GM21526 (cell line): ENCODE results near the gene PCDH9.
"Not testable (repeated sequence)": the region's sequence is repeated elsewhere in the genome, so short reads cannot be mapped to it uniquely, and the experiment has no call there.

Source experiments
- ATAC-seq: cut with Tn5 transposase; IDR thresholded peaks from one replicate; pipeline ENCODE4 v1.9.1; 2021; ENCODE audit warnings: moderate library complexity; ENCODE audit not compliant: unreplicated experiment, low FRiP score

PCDH9 gene

DNA sequence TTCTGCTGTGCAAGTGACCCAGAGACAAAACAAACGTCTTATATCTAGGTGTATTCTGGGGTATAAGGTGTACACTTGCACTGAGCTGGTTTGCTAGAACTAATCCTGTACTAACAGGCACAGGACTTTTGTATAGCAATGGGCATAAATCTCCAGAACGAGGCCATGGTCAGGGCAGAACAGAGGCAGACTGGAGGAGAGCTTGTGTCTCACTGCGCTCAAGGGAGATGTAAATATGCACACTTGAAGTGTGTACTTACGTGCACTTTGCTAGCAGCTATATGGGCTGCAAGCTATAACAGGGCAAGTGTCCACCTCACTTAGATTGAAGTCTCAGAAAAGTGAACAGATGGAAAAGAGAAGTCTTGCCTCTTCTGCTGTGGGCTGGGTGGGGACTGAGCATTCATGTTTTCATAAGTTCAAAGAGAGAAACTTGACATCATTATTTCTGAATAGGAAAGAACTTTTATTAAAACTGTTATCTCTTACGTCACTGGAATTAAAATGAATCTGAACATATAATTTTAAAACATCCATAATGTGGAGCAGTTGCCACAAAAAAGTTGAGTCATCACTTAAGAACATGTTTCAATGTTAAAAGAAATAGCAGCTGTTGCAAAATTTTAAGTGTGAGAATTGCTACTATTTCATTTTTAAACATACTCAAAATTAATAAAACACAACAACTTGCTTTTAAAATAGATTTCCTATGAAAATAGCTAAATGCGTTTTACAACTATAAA, 888.3 kb downstream of the PCDH9 start:
- ATAC-seq = no peak

GRCh38 chr13:66339214-66339613, 890.9 kb downstream of the PCDH9 start:
- no peak for ATAC-seq

DNA sequence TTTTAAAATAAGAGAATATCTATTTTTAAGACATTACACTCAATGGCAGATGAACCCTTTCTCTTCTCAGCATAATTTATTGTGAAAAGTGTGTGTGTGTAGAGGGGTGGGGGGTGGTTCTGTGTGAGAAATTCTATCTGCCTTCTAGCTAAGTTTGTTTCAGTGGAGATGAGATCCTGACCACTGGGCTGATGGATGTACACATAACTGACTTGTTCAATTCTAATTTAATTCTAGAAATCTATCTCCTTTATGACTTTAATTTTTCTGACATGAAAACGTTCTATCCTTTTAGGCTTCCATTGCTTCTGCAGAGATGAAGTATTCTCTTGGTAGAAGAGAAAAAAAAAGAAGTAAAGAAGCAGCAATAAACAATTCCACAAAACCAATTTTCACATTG, 891.6 kb downstream of the PCDH9 start:
- ATAC-seq = no peak

- no peak for ATAC-seq
Measured at GRCh38 chr13:66335626-66336025, 894.5 kb downstream of the PCDH9 start.

GRCh38 chr13:66329988-66330451, 900.1 kb downstream of the PCDH9 start:
- no peak for ATAC-seq

DNA sequence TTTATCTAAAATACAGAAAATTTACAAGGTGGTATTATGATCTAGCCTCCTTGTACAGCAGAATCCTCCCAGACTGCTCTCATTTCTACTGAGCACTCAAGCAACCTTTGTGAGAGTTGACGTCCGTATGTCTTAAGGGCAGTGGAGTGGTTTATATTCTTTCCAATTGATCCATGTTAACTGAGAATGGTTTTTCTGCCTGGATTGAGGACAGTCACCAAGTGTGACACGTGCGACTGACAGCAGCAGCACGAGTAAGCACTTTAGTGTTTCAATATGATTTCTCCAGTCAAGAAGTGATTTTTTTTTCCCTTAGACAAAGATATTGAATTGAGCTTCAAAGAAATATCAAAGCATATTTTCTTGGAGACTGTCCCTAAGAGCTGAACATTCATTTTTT, 901.7 kb downstream of the PCDH9 start:
- ATAC-seq = no peak

GRCh38 chr13:66323745-66324347, 906.3 kb downstream of the PCDH9 start:
- no peak for ATAC-seq

- no peak for ATAC-seq
Measured at GRCh38 chr13:66322936-66323335, 907.2 kb downstream of the PCDH9 start.

DNA sequence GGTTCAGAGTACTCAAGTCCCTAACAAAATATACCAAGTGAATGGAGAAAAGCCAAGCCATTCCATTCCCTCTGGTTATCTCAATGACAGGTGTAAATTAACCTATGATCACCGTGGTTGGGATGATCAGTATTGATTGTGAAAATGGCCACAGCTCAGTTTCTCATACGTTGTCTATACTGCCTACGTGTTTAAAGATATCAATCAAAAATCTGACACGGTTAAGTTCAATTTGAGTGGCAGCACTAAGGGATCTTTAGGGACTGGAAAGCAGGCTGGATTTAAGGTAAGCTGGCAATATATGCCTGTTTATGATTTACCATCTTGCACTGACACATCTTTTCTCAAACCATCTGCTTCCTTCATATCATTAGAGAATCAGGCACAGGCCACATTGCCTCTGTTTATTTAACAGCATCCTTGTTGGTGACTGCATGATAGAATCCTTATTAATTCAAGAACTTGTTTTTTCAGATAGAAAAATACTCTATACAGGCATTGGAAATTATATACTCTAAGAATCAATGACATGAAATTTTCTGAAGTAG, 907.9 kb downstream of the PCDH9 start:
- no peak for ATAC-seq

- ATAC-seq = no peak
Measured at GRCh38 chr13:66314911-66315310, 915.2 kb downstream of the PCDH9 start.

- ATAC-seq = no peak
Measured at GRCh38 chr13:66313413-66313812, 916.7 kb downstream of the PCDH9 start.

GRCh38 chr13:66312312-66313087, 917.6 kb downstream of the PCDH9 start:
- ATAC-seq = no peak

GRCh38 chr13:66305961-66306617, 924.0 kb downstream of the PCDH9 start:
- no peak for ATAC-seq

DNA sequence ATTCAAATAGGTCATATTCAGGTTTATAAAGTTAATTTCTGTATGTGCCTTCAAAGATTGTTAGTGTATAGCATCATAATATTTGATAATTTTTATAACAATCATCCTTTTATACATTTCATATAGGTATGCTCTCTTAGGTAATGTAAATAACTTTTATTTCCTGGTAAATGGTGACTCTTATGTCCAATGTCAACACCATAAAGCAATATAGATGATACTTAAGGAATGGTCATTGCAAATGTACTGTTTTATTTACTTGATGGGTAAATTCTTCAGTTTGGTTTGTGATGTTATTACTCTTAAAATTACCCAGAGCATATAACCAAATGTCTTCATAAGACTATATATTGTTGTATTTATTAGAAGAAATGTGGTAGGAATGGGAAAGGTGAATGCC, 928.7 kb downstream of the PCDH9 start:
- ATAC-seq = no peak

DNA sequence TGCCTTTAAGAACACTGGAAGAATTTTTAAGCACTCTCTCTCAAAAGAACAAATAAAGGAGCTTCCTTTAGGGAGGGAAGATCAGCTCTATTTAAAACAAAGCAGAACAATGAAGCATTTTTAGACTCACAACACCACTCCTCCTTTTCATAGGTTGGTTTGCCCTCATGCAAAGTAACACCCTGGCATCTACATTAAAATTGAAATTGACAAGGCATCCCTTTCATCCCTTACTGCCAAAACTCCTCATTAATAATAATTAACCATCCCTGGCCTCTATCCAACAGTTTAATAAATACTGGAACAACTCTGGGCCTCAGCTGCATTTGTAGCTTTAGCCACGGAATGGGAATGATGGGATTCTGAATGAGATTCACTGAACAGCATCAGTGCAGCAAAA, 929.1 kb downstream of the PCDH9 start:
- ATAC-seq = no peak

DNA sequence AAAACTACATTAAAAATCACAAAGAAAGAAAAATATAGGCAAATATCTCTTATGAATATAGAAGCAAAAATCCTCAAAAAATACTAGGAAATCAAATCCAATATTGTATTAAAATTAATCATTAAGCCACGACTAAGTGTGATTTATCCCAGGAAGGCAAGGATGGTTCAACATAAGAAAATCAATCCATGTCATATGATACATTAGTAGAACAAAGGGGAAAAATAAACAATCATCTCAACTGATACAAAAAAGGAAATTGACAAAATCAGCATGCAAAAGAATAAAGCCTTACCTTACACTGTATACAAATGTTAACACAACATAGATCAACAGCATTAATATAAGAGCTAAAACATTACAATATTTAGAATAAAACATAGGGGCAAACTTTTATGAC, 933.3 kb downstream of the PCDH9 start:
- no peak for ATAC-seq

DNA sequence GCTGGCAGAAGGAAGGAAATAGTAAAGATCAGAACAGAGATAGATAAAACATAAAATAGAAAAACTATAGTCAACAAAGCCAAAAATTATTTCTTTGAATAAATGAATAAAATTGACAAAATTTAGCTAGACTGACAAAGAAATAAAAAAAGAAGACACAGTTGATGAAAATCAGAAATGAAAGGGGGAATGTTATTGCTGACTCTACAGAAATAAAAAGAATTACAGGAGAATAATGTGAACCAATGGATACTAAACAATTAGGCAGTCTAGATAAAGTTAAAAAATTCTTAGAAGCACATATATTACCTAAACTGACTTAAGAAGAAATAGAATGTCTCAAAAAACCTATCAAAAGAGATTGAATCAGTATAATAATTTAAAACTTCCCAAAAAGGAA, 933.8 kb downstream of the PCDH9 start:
- ATAC-seq = no peak

- ATAC-seq = not testable (repeated sequence)
Measured at GRCh38 chr13:66286806-66287205, 943.3 kb downstream of the PCDH9 start.

GRCh38 chr13:66275416-66275815, 954.7 kb downstream of the PCDH9 start:
- no peak for ATAC-seq

GRCh38 chr13:66273011-66273410, 957.1 kb downstream of the PCDH9 start:
- ATAC-seq = no peak

GRCh38 chr13:66266761-66267160, 963.4 kb downstream of the PCDH9 start:
- ATAC-seq = no peak
